Measurements from ENCODE around the gene TSPAN4.

GRCh38 chr11:870418-870817 lies 27.8 kb downstream of the TSPAN4 start:
- TF ChIP-seq CTCF (IDR thresholded peaks at IDR 0.05; ENCODE audit: borderline replicate concordance, extremely low read depth, low read length, poor library complexity, severe bottlenecking) (no peak), EZH2 (IDR thresholded peaks at IDR 0.05; ENCODE audit: borderline replicate concordance, low read depth, low read length, severe bottlenecking) (no peak)

All from DND-41 (cell line).